ENCODE results near the gene CACNA1H. TPM values are rescaled to one million over a fixed set of nuclear protein-coding genes. Genes with fewer than 3 reads are reported as not detected.

CACNA1H gene
- total RNA-seq, 4 donors from 2014 or later, result 133 to 330 (median 173) TPM

- no CpG with 5 or more reads among the region's 24 CpGs for WGBS, 2 donors (ENCODE audit: low coverage in 1 of 2)
- no peaks in the 10 kb centered on the region for H3K9me3 ChIP-seq
- ATAC-seq, result no peak
- no peak overlapping the region for H3K27ac ChIP-seq
- TF ChIP-seq EP300 (IDR thresholded peaks at IDR 0.05), result no peak
- TF ChIP-seq POLR2AphosphoS5 (IDR thresholded peaks at IDR 0.05), result no peak
- no peak for TF ChIP-seq CTCF (IDR thresholded peaks at IDR 0.05)
- no peak for TF ChIP-seq POLR2A (IDR thresholded peaks at IDR 0.05)
- H3K4me1 ChIP-seq, result peaks cover 0 to 9% (median 0%) of the 10 kb centered on the region in 3 donors
- H3K36me3 ChIP-seq, result peaks cover 0 to 93% of the 10 kb centered on the region in 2 donors
- H3K27me3 ChIP-seq, result no peaks in the 10 kb centered on the region
- no peak overlapping the region for H3K4me3 ChIP-seq
Measured at GRCh38 chr16:1217526-1217925, 64.6 kb downstream of the CACNA1H start.

DNA sequence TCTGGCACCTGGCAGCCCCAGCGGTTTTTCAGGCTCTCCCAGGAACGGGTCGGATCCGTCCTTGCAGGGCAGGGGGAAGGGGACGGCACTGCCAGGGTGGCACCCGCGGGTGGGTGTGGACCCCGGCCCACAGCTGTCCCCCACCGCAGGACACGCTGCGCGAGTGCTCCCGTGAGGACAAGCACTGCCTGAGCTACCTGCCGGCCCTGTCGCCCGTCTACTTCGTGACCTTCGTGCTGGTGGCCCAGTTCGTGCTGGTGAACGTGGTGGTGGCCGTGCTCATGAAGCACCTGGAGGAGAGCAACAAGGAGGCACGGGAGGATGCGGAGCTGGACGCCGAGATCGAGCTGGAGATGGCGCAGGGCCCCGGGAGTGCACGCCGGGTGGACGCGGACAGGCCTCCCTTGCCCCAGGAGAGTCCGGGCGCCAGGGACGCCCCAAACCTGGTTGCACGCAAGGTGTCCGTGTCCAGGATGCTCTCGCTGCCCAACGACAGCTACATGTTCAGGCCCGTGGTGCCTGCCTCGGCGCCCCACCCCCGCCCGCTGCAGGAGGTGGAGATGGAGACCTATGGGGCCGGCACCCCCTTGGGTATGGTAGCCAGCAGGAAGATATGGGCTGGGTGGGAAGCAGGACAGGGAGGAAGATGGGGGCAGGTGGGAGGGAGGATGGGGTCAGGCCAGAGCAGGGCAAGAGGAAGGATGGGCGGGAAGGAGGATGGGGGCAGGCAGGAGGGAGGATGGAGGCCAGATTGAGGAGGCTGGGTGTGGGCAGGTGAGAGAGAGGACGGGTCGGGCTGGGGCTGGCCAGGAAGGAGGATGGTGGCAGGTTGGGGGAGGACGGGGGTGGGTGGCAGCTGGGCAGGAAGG lies 65.4 kb downstream of the CACNA1H start:
- no peak overlapping the region for H3K27ac ChIP-seq
- H3K4me3 ChIP-seq, result no peak overlapping the region
- TF ChIP-seq POLR2AphosphoS5 (IDR thresholded peaks at IDR 0.05) (no peak), EP300 (IDR thresholded peaks at IDR 0.05) (no peak), POLR2A (IDR thresholded peaks at IDR 0.05) (no peak), CTCF (IDR thresholded peaks at IDR 0.05) (no peak)
- H3K36me3 ChIP-seq, result peaks cover 0 to 86% of the 10 kb centered on the region in 2 donors
- 70% methylated on average over 3 of the region's 49 CpGs; no CpG with 5 or more reads in 1 of the 2 donors for WGBS, 2 donors (ENCODE audit: low coverage in 1 of 2)
- no peaks in the 10 kb centered on the region for H3K27me3 ChIP-seq
- ATAC-seq, result no peak
- no peaks in the 10 kb centered on the region for H3K9me3 ChIP-seq
- peaks cover 0 to 9% (median 0%) of the 10 kb centered on the region in 3 donors for H3K4me1 ChIP-seq

- WGBS, 2 donors (ENCODE audit: low coverage in 1 of 2), result 89% methylated on average over 3 of the region's 24 CpGs; no CpG with 5 or more reads in 1 of the 2 donors
- H3K27me3 ChIP-seq, result no peaks in the 10 kb centered on the region
- no peaks in the 10 kb centered on the region for H3K9me3 ChIP-seq
- peaks cover 0 to 78% of the 10 kb centered on the region in 2 donors for H3K36me3 ChIP-seq
- no peak overlapping the region for H3K4me3 ChIP-seq
- H3K4me1 ChIP-seq, result peaks cover 0 to 9% (median 0%) of the 10 kb centered on the region in 3 donors
- ATAC-seq, result no peak
- H3K27ac ChIP-seq, result no peak overlapping the region
- TF ChIP-seq CTCF (IDR thresholded peaks at IDR 0.05), result no peak
- TF ChIP-seq POLR2AphosphoS5 (IDR thresholded peaks at IDR 0.05), result no peak
- TF ChIP-seq EP300 (IDR thresholded peaks at IDR 0.05), result no peak
- TF ChIP-seq POLR2A (IDR thresholded peaks at IDR 0.05), result no peak
Measured at GRCh38 chr16:1218930-1219611, 66.2 kb downstream of the CACNA1H start.

GRCh38 chr16:1220098-1220728 lies 67.3 kb downstream of the CACNA1H start:
- Histone ChIP-seq H3K4me3 (no peak overlapping the region), H3K27ac (peak overlapping the region in 1 of 4 donors; percentile 1), H3K4me1 (peaks cover 0 to 15% (median 0%) of the 10 kb centered on the region in 3 donors), H3K36me3 (peaks cover 0 to 66% of the 10 kb centered on the region in 2 donors), H3K9me3 (no peaks in the 10 kb centered on the region), H3K27me3 (no peaks in the 10 kb centered on the region)
- TF ChIP-seq EP300 (IDR thresholded peaks at IDR 0.05), result no peak
- no peak for TF ChIP-seq CTCF (IDR thresholded peaks at IDR 0.05)
- no peak for TF ChIP-seq POLR2A (IDR thresholded peaks at IDR 0.05)
- no peak for TF ChIP-seq POLR2AphosphoS5 (IDR thresholded peaks at IDR 0.05)
- no CpG with 5 or more reads among the region's 55 CpGs for WGBS, 2 donors (ENCODE audit: low coverage in 1 of 2)
- ATAC-seq, result no peak
